Chondrocyte (in vitro differentiated cells): ENCODE data around the gene SHOC2. TPM values are rescaled to one million over a fixed set of nuclear protein-coding genes. Genes with fewer than 3 reads are reported as not detected.

Source experiments
- DNase-seq: peaks from one replicate; pipeline ENCODE4 v3.0.0; 2021; ENCODE audit warnings: mixed read lengths, low spot score
- H3K27ac Mint-ChIP-seq: one replicate; pipeline ENCODE4 v1.8.0; 2021; ENCODE audit warnings: mild to moderate bottlenecking, moderate library complexity, mixed read lengths; ENCODE audit not compliant: unreplicated experiment
- H3K27me3 Mint-ChIP-seq: 2 replicates; pipeline ENCODE4 v1.8.0; 2021; ENCODE audit warnings: low read depth, mixed read lengths
- H3K36me3 Mint-ChIP-seq: 2 replicates; pipeline ENCODE4 v1.8.0; 2021; ENCODE audit warnings: low read depth, mixed read lengths
- H3K4me1 Mint-ChIP-seq: 2 replicates; pipeline ENCODE4 v1.8.0; 2021; ENCODE audit warnings: low read depth, mild to moderate bottlenecking, mixed read lengths
- H3K4me3 Mint-ChIP-seq: one replicate; pipeline ENCODE4 v1.8.0; 2021; ENCODE audit warnings: mild to moderate bottlenecking, moderate library complexity, mixed read lengths; ENCODE audit not compliant: unreplicated experiment
- H3K9me3 Mint-ChIP-seq: 2 replicates; pipeline ENCODE4 v1.8.0; 2021; ENCODE audit warnings: low read depth, mixed read lengths
- total RNA-seq: library from RNA; stranded (reverse); gene quantifications from 3 replicates; pipeline ENCODE4 v1.2.1, GENCODE V29; 2021
- TF ChIP-seq, protein P1 (sequence below): fragments of 200-600 bp; sonication (generic); IDR thresholded peaks from 2 replicates; pipeline ENCODE4 v1.5.0; 2021; ENCODE audit warnings: antibody characterized with exemption, mild to moderate bottlenecking, moderate library complexity

SHOC2 gene
- total RNA-seq, 1 donor from 2014 or later, result 65.9 TPM

DNA sequence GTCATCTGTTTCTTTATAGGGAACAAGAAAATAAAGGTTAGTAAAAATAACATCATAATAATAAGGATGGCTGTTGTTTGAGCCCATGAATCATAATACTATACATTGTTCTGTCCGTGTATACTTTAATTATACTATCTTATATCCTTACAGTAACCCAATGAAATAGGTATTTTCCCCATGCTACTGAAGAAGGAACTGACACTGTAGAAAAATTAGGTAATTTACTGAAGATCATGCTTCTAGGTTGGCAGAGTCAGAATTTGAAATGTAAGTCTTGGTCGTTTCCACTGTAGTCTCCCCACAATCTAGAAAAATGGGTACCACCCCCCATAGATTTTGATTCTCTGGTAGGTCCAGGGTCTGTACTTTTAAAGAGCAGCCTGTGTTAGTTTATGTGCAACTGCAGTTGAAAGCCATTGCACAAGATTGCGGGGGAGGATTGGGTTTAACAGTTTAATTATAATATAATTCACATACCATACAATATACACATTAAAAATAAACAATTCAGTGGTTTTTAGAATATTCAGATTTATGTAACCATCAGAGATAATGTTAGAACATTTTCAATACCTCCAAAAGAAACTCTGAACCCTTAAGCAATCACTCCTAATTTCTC lies 47.7 kb downstream of the SHOC2 start:
- Mint-ChIP-seq H3K9me3 (no peaks in the 10 kb centered on the region), H3K36me3 (peaks cover 4% of the 10 kb centered on the region), H3K27me3 (no peaks in the 10 kb centered on the region), H3K4me3 (no peak overlapping the region), H3K27ac (no peak overlapping the region), H3K4me1 (peaks cover 53% of the 10 kb centered on the region)
- DNase-seq, result no peak
- TF ChIP-seq, protein P1, sequence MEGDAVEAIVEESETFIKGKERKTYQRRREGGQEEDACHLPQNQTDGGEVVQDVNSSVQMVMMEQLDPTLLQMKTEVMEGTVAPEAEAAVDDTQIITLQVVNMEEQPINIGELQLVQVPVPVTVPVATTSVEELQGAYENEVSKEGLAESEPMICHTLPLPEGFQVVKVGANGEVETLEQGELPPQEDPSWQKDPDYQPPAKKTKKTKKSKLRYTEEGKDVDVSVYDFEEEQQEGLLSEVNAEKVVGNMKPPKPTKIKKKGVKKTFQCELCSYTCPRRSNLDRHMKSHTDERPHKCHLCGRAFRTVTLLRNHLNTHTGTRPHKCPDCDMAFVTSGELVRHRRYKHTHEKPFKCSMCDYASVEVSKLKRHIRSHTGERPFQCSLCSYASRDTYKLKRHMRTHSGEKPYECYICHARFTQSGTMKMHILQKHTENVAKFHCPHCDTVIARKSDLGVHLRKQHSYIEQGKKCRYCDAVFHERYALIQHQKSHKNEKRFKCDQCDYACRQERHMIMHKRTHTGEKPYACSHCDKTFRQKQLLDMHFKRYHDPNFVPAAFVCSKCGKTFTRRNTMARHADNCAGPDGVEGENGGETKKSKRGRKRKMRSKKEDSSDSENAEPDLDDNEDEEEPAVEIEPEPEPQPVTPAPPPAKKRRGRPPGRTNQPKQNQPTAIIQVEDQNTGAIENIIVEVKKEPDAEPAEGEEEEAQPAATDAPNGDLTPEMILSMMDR, result no peak

DNA sequence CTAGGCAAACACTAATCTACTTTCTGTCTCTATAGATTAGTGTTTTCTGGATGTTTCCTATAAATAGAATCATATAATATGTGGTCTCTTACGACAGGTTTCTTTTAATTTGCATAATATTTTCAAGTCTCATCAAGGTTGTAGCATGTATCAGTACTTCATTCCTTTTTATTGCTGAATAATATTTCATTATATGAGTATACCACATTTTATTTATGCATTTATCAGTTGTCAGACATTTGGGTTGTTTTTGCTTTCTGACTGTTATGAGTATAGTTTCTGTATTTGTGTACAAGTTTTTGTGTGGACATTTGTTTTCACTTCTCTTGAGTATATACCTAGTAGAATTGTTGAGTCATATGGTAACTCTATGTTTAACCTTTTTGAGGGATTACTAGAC lies 48.2 kb downstream of the SHOC2 start:
- H3K27me3 Mint-ChIP-seq, result no peaks in the 10 kb centered on the region
- no peak overlapping the region for H3K4me3 Mint-ChIP-seq
- peaks cover 4% of the 10 kb centered on the region for H3K36me3 Mint-ChIP-seq
- no peaks in the 10 kb centered on the region for H3K9me3 Mint-ChIP-seq
- TF ChIP-seq, protein P1, result no peak
- no peak overlapping the region for H3K27ac Mint-ChIP-seq
- no peak for DNase-seq
- peaks cover 51% of the 10 kb centered on the region for H3K4me1 Mint-ChIP-seq

DNA sequence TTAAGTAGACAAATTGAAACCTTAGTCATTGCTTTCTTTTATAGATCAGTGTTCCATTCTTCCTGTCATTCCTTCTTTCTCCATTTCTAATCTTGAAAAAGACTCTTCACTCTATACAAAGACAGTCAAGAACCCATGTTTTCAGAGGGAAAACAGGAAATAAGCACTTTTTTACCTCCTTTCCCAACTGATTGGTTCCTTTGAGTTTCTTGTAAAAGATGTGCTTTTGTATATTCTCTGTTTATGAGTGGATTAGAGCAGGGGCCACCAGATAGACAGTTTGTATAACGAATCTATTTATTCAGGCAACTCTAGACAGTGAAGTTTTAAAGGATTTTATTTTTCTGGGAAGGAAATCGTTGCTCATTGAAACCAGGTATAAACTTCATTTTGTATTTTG lies 49.8 kb downstream of the SHOC2 start:
- H3K4me3 Mint-ChIP-seq, result no peak overlapping the region
- H3K27me3 Mint-ChIP-seq, result no peaks in the 10 kb centered on the region
- H3K27ac Mint-ChIP-seq, result no peak overlapping the region
- TF ChIP-seq, protein P1, result no peak
- no peaks in the 10 kb centered on the region for H3K9me3 Mint-ChIP-seq
- H3K4me1 Mint-ChIP-seq, result peaks cover 45% of the 10 kb centered on the region
- no peak for DNase-seq
- peaks cover 3% of the 10 kb centered on the region for H3K36me3 Mint-ChIP-seq

DNA sequence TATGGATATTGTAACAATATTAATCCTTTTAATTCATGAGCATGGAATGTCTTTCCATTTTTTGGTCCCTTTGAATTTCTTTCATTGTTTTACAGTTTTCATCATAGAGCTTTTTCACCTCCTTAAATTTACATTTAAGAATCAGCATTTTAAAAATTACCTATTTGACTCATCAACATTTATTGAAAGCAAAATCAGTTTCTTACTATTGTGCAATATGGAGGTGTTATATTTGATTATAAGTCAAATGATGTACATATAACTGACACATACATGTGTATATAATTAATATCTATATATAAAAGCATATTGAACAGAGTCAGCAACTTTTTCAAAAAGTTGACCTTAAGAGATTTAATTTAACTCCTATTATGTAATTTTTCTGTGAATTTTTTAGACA lies 52.2 kb downstream of the SHOC2 start:
- H3K27me3 Mint-ChIP-seq, result no peaks in the 10 kb centered on the region
- no peak for DNase-seq
- no peaks in the 10 kb centered on the region for H3K36me3 Mint-ChIP-seq
- H3K27ac Mint-ChIP-seq, result no peak overlapping the region
- no peak overlapping the region for H3K4me3 Mint-ChIP-seq
- peaks cover 26% of the 10 kb centered on the region for H3K4me1 Mint-ChIP-seq
- TF ChIP-seq, protein P1, result no peak
- no peaks in the 10 kb centered on the region for H3K9me3 Mint-ChIP-seq

DNA sequence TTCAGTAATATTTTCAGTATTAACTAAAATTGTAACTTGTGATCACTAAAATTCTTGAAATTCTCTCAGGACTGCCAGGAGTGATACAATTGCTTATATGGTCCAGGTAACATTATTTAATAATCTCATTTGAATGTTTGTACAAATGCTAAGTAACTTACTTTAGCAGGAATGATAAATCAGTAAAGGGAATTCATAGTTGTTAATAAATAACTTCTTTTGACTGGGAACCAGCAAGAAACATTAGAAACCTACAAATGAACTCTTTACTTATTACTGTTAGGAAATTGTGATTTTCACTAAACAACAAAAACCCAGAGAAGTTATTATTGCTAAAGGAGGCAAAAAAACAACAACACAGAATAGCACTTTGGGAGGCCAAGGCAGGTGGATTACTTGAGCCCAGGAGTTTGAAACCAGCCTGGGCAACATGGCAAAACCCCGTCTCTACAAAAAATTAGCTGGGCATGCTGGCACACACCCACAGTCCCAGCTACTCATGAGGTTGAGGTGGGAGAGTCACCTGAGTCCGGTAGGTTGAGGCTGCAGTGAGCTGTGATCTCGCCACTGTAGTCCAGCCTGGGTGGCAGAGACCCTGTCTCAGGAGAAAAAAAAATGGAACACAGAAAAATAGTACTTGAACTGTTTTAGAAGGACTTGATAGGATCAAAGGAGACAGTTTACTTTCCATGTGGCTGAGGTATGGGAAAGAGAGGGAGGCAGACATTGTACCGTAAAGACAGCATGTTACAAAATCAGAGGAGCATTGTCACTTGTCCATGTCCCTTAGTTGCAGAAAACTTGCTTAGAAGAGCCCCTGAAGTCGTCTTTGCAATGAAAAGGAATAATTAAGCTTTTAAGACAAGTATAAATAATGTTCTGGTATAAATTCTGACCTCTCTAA lies 53.1 kb downstream of the SHOC2 start:
- Mint-ChIP-seq H3K36me3 (no peaks in the 10 kb centered on the region), H3K27me3 (no peaks in the 10 kb centered on the region), H3K4me1 (peaks cover 28% of the 10 kb centered on the region), H3K4me3 (no peak overlapping the region), H3K9me3 (no peaks in the 10 kb centered on the region), H3K27ac (peak overlapping the region; percentile 17)
- no peak for DNase-seq
- TF ChIP-seq, protein P1, result no peak
